Activated naive CD4-positive, alpha-beta T cell treated with anti-CD3 and anti-CD28 coated beads, Interleukin-2, amount 10 ng/mL, durations not matched to agents 7 days and 5 days (primary cell): ENCODE results near the gene FIGNL2.
A peak's percentile ranks its signal among the peaks of the same experiment; 100 is the strongest.
"Not testable (repeated sequence)": the region's sequence is repeated elsewhere in the genome, so short reads cannot be mapped to it uniquely, and the experiment has no call there.

Source experiments
- CTCF ChIA-PET: fragments of 350-600 bp; sonication (Branson Sonifier 250); formaldehyde crosslinking; loops from one replicate; lab custom pipeline; 2021; ENCODE audit warnings: antibody characterized with exemption; lab: Charles Lee
- DNase-seq: peaks from one replicate; pipeline ENCODE4 v3.0.0-alpha.2; 2020
- H3K27ac Mint-ChIP-seq: one replicate; pipeline ENCODE4 v1.8.0; 2021; ENCODE audit warnings: mild to moderate bottlenecking, moderate library complexity, mixed read lengths
- H3K27me3 Mint-ChIP-seq: one replicate; pipeline ENCODE4 v1.8.0; 2021; ENCODE audit warnings: mild to moderate bottlenecking, mixed read lengths
- H3K36me3 Mint-ChIP-seq: one replicate; pipeline ENCODE4 v1.8.0; 2021; ENCODE audit warnings: mixed read lengths
- H3K4me1 Mint-ChIP-seq: one replicate; pipeline ENCODE4 v1.8.0; 2021; ENCODE audit warnings: mixed read lengths
- H3K4me3 Mint-ChIP-seq: one replicate; pipeline ENCODE4 v1.8.0; 2021; ENCODE audit warnings: mild to moderate bottlenecking, moderate library complexity, mixed read lengths
- H3K9me3 Mint-ChIP-seq: one replicate; pipeline ENCODE4 v1.8.0; 2021; ENCODE audit warnings: mixed read lengths

Gene FIGNL2

DNA sequence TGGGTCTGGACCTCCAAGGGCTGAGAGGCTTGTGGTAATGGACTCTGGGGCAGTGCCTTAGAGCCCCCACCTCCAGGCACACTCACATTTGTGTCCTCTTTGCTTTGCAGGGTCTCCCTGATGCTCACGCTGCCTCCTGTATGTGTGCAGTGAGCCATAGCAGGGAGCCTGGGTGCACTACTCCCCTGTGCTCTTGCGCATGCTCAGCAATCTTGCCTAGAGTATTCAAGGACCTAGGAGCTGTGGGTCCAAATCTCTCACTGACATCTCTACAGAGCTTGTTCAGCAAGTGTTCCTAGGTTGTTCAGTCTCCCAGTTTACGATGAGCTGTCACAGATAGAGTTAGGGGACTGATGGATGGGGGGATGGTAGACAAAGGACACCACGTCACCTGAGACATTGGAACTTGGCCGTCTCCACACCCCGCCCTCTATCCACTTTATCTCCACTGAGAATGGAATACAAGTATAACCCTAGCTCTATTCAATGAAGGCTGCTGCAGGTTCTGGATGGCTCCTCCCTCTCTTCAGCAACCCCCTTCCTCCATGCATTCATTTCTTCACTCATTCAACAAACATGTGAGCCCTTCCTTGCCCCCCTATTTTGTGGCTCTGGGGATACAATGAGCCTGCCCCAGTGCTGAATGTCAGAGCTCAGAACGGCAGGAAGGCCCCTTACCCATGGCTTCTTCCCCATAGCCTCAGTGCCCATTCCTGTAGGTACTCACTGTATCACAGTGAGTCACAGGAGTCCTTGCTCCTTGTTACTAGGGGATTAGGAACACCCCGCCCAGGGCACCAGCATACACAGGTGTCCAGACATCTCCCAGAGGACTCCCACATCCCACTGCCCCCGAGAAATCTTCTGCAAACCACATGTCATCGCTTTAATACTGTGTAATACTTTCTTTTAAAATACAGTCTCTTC is 31.2 kb downstream of the FIGNL2 start:
- no peaks in the 10 kb centered on the region for H3K9me3 Mint-ChIP-seq
- no peak overlapping the region for H3K27ac Mint-ChIP-seq
- CTCF ChIA-PET = interaction anchor here (1.1 kb wide), 1 partner anchor 27 kb away, joined by 3 read pairs; no protein-coding TSS in a partner anchor

DNA sequence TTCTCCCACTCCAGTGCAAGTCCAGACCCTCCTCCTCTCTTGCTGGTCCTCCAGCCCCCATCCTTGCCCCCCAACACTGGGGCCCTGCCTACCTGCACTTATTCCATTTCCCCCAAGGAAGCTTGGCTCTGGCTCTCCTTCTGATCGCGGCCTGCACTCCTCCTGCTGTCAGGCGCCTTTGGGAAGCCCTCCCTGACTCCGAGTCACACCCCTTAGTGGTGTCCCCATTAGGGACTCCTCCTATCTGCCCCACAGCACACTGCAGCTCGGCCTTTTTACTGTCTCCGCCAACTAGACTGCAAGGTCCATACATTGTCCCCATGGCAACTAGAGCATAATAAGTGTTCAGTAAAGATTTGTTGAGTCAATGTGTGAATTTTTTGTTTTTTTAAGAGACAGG is 32.9 kb downstream of the FIGNL2 start:
- Mint-ChIP-seq H3K36me3 (no peaks in the 10 kb centered on the region), H3K27ac (no peak overlapping the region), H3K9me3 (no peaks in the 10 kb centered on the region), H3K4me1 (peaks cover 11% of the 10 kb centered on the region), H3K4me3 (peak overlapping the region; percentile 57), H3K27me3 (peaks cover 76% of the 10 kb centered on the region)
- no peak for DNase-seq
- CTCF ChIA-PET = interaction anchor here (1.5 to 2.8 kb wide), 2 partner anchors 17 to 283 kb away, joined by 3 to 12 read pairs; no protein-coding TSS in a partner anchor

More for the DNA sequence above, 31.2 kb downstream of the FIGNL2 start:
- Mint-ChIP-seq H3K4me1 (peaks cover 11% of the 10 kb centered on the region), H3K36me3 (no peaks in the 10 kb centered on the region), H3K27me3 (peaks cover 74% of the 10 kb centered on the region), H3K4me3 (no peak overlapping the region)
- DNase-seq = no peak

DNA sequence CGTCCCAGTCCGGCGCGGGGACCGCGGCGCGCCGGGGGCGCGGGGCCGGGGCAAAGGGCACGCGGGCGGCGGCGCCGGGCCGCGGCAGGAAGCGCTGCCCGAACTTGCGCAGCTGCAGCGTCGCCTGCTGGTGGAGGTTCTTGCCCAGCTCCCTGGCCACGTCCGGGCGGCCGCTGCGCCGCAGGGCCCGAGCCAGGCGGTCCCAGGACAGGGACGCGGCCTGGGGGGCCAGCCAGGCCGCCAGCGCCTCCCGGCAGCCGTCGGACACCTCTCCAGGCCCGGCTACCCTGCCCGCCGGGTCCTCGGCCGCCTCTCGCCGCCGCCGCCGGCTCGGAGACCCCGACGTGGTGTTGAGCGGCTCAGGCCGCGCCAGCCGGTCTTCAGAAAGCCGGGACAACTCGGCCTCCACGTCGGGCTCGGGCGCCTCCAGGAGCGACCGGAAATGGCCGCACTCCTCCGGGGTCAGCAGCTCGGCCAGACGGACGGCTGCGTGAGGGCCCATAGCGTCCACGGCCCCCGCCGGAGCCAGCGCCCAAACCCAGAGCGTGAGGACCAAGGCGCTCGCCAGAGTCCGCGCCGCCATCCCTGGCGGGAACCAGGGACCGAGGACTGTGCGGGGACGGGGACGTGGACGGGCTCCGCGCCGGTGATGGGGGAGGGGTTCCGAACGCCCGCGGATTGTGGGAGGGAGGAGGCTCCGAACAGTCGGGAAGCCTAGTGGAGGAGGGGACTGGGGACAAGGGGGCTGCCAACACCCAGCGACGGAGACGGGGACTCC is 34.0 kb downstream of the FIGNL2 start:
- H3K27ac Mint-ChIP-seq = no peak overlapping the region
- peak; percentile 77 for DNase-seq
- H3K4me3 Mint-ChIP-seq = peak overlapping the region; percentile 57
- peaks cover 5% of the 10 kb centered on the region for H3K4me1 Mint-ChIP-seq
- H3K27me3 Mint-ChIP-seq = peaks cover 68% of the 10 kb centered on the region
- CTCF ChIA-PET = interaction anchor here (1.0 to 2.8 kb wide), 10 partner anchors 8 to 398 kb away, joined by 3 to 12 read pairs (median 4); no protein-coding TSS in a partner anchor
- no peaks in the 10 kb centered on the region for H3K9me3 Mint-ChIP-seq
- H3K36me3 Mint-ChIP-seq = no peaks in the 10 kb centered on the region

DNA sequence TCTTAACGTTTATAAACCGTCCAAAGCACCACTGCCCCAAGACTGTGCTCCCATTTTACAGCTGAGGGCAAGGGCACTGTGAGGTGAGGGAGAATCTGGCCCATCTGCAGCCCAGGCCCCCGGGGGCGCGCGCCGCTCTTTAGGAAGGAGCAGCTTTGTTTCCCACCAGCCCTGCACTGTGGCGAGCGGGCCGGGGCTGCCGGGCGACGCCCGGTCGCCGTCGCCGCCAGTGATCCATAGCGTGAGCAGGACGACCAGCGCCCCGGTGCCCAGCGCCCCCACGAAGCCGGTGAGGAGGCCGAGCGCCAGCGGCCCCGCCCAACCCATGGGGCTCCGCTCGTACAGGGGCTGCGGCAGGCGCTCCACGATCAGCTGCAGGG is 34.6 kb downstream of the FIGNL2 start:
- H3K27ac Mint-ChIP-seq = no peak overlapping the region
- H3K9me3 Mint-ChIP-seq = no peaks in the 10 kb centered on the region
- H3K36me3 Mint-ChIP-seq = no peaks in the 10 kb centered on the region
- no peak for DNase-seq
- CTCF ChIA-PET = interaction anchor here (1.0 to 2.8 kb wide), 9 partner anchors 9 to 397 kb away, joined by 3 to 12 read pairs (median 4); no protein-coding TSS in a partner anchor
- H3K27me3 Mint-ChIP-seq = peaks cover 62% of the 10 kb centered on the region
- peak overlapping the region; percentile 34 for H3K4me3 Mint-ChIP-seq
- peaks cover 5% of the 10 kb centered on the region for H3K4me1 Mint-ChIP-seq

DNA sequence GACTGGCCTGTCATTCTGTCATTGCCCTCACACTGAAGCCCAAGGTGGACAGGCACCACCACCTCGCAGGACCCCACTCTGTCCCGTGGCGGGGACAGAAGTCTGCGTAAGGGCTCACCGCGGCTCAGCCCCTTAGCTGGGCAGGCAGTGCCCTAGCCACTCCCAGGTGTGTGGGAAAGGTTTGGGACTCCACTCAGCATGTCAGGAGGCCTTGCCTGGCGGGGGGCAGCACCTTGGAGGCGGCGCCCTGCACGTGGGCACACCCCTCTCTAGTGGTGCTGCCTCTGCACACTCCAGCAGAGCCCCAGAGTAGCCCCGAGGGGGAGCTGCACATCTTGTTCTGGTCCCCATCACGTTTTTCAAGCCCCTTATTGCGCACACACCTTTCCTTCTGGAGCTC is 35.6 kb downstream of the FIGNL2 start:
- H3K4me1 Mint-ChIP-seq = peaks cover 5% of the 10 kb centered on the region
- CTCF ChIA-PET = interaction anchor here (1.0 to 2.6 kb wide), 4 partner anchors 63 to 330 kb away, joined by 3 to 6 read pairs (median 3); no protein-coding TSS in a partner anchor
- H3K27me3 Mint-ChIP-seq = peaks cover 56% of the 10 kb centered on the region
- no peak overlapping the region for H3K27ac Mint-ChIP-seq
- H3K36me3 Mint-ChIP-seq = no peaks in the 10 kb centered on the region
- H3K9me3 Mint-ChIP-seq = no peaks in the 10 kb centered on the region
- peak overlapping the region; percentile 34 for H3K4me3 Mint-ChIP-seq
- no peak for DNase-seq

DNA sequence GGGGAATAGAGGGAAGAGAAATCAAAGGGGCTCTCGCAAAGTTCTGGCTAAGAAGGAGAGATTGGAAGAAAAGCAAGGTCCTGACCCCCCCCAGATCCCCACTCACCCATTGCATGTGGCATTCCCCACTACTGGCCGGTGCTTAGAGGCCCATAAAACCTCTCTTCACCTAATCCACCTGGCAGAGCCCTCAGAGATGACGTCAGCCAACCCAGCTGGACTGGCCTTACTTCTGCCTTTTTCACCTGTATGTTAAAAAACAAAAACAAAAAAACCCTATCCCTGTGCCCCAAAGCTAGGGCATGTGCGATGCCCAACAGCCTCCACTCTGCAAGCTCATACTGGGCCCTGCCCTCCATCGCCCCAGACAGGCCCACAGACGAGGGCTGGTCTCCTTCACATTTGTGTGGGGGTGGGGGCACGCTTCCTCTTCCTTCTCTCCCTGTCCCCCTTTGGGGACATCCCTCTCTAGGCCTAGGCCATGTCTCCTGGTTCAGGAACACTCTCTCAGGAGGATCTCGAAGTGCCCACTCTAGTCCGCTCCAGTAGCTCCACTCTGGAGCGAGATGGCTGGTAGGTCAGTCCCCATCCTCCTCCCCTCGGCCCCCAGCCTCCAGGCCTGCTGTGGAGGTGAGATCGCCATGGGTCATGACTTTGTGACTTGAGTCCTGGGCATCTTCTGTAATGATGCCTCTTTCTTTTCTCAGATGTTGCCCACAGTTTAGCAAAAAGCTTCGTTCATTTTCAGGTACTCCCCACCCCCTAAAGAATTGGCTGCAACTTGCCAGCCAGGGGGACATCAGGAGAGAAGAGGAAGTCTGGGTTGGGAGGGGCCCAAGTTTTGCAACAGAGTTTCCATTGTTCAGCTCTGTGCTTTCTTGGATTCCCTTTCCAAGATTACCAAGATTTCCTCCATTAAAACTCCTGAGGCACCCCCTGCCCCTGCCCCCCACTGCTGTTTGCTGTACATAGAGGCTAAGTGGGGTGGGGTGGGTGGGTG is 37.0 kb downstream of the FIGNL2 start:
- Mint-ChIP-seq H3K27ac (no peak overlapping the region), H3K9me3 (no peaks in the 10 kb centered on the region), H3K4me1 (peaks cover 5% of the 10 kb centered on the region), H3K36me3 (no peaks in the 10 kb centered on the region), H3K27me3 (peaks cover 48% of the 10 kb centered on the region), H3K4me3 (no peak overlapping the region)
- DNase-seq = no peak
- CTCF ChIA-PET = interaction anchor here (1.4 kb wide), 1 partner anchor 279 kb away, joined by 3 read pairs; no protein-coding TSS in a partner anchor

DNA sequence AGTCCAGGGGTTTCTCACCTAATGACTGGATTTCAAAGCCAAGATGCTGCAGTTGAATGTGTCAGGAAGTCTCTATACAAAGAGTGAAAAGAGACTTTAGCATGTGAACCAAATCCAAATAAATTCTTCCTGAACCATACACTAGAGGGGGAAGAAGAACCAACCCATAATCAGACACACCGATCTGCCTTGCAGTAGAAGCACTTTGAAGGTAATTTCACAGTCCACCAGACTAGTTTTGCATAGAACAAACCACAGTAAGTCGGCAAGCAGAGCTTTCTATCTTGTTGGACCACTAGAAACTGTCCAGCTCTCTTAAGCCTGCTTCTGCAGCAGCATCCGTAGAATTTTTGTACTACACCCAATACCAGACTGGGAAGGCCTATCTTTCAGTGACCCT is 39.3 kb downstream of the FIGNL2 start:
- H3K36me3 Mint-ChIP-seq = no peaks in the 10 kb centered on the region
- CTCF ChIA-PET = interaction anchor here (1.2 kb wide), 1 partner anchor 11 kb away, joined by 4 read pairs; no protein-coding TSS in a partner anchor

DNA sequence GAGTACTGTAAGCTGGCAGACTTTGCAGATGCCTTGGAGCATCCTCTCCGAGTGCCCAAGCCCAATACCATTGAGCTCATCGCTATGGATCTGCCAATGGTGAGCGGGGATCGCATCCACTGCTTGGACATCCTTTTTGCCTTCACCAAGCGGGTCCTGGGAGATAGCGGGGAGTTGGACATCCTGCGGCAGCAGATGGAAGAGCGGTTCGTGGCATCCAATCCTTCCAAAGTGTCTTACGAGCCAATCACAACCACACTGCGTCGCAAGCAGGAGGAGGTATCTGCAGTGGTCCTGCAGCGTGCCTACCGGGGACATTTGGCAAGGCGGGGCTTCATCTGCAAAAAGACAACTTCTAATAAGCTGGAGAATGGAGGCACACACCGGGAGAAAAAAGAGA is 41.6 kb downstream of the FIGNL2 start:
- Mint-ChIP-seq H3K27me3 (peaks cover 21% of the 10 kb centered on the region), H3K27ac (no peak overlapping the region), H3K4me3 (no peak overlapping the region), H3K4me1 (no peaks in the 10 kb centered on the region), H3K9me3 (no peaks in the 10 kb centered on the region), H3K36me3 (no peaks in the 10 kb centered on the region)
- CTCF ChIA-PET = no interaction called here
- no peak for DNase-seq

More for the DNA sequence above, 39.3 kb downstream of the FIGNL2 start:
- H3K4me3 Mint-ChIP-seq = no peak overlapping the region
- no peak for DNase-seq
- no peaks in the 10 kb centered on the region for H3K9me3 Mint-ChIP-seq
- no peak overlapping the region for H3K27ac Mint-ChIP-seq
- peaks cover 29% of the 10 kb centered on the region for H3K27me3 Mint-ChIP-seq
- no peaks in the 10 kb centered on the region for H3K4me1 Mint-ChIP-seq

DNA sequence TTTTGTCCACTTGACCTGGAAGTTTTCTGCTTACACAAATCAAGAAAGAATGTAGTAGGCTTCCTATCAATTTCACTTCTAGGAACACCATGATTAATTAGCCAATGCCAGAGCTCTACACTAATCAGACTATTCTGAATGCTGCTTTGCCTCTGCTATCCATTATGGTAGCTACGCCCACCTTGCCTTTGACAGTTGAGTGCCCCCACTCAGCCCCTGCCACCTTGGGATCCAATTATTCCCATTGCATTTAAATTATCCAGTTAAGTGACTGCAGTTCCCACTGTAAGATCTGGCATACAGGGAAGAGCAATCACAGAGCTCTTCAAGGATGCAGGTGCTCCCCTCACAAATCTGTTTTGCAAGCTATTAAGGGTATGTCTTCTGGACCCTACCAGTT is 47.5 kb downstream of the FIGNL2 start:
- no peaks in the 10 kb centered on the region for H3K9me3 Mint-ChIP-seq
- H3K4me3 Mint-ChIP-seq = no peak overlapping the region
- H3K27ac Mint-ChIP-seq = no peak overlapping the region
- H3K27me3 Mint-ChIP-seq = peaks cover 7% of the 10 kb centered on the region
- CTCF ChIA-PET = no interaction called here
- H3K4me1 Mint-ChIP-seq = no peaks in the 10 kb centered on the region
- DNase-seq = no peak
- no peaks in the 10 kb centered on the region for H3K36me3 Mint-ChIP-seq

DNA sequence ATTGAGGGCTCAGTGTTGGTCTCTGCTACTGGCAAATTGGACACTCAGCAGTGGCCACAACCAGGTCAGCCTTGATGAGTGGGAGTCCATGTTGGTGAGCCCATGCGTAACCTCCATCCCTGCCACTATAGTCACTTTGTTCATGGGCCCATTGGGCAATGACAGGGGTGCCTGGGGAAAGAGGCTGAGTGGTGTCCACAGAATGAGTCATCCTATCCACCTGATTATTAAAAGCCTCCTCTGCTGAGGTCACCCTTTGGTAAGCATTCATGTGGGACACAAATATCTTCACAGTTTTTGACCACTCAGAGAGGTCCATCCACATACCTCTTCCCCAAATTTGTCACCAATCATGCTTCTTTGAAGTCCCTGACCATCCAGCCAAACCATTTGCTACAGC is 50.0 kb downstream of the FIGNL2 start:
- H3K27ac Mint-ChIP-seq = no peak overlapping the region
- H3K27me3 Mint-ChIP-seq = peaks cover 11% of the 10 kb centered on the region
- no peak for DNase-seq
- H3K4me1 Mint-ChIP-seq = no peaks in the 10 kb centered on the region
- H3K4me3 Mint-ChIP-seq = no peak overlapping the region
- CTCF ChIA-PET = no interaction called here
- H3K9me3 Mint-ChIP-seq = no peaks in the 10 kb centered on the region
- no peaks in the 10 kb centered on the region for H3K36me3 Mint-ChIP-seq

DNA sequence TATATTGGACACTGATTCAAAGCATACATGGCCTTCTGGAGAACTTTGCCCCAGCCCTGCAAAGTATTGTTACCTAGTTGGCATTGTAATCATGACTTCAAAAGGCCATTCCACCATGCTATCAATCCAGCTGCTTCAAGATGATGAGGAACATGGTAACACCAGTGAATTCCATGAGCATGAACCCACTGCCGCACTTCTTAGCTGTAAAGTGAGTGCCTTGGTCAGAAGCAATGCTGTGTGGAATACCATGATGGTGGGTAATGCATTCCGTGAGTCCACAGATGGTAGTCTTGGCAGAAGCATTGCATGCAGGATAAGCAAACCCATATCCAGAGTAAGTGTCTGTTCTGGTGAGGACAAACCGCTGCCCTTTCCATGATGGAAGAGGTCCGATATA is 50.5 kb downstream of the FIGNL2 start:
- H3K27me3 Mint-ChIP-seq = peaks cover 11% of the 10 kb centered on the region
- DNase-seq, CTCF ChIA-PET, H3K4me3 Mint-ChIP-seq, H3K4me1 Mint-ChIP-seq, H3K27ac Mint-ChIP-seq, H3K36me3 Mint-ChIP-seq, H3K9me3 Mint-ChIP-seq: not testable (repeated sequence)

DNA sequence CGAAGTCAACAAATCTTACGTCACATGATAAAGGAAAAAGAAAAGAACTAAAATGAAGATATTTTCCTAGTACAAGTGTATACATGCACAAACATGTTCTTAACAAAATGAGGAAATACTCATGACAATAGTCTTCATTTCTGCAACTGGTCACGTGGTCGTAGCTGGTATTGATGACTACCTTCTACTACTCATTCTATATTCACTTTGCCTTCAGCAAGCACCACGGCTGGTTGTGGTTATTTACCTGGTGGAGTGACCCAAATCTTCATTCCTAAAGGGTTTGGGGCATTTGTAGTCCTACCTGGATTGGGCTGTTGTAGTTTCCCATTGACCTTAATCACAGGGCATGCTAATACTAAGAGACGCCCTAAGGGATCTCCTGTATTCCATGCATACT is 51.2 kb downstream of the FIGNL2 start:
- H3K4me3 Mint-ChIP-seq = no peak overlapping the region
- H3K4me1 Mint-ChIP-seq = no peaks in the 10 kb centered on the region
- no peaks in the 10 kb centered on the region for H3K9me3 Mint-ChIP-seq
- H3K27ac Mint-ChIP-seq = no peak overlapping the region
- DNase-seq = no peak
- peaks cover 10% of the 10 kb centered on the region for H3K27me3 Mint-ChIP-seq
- no peaks in the 10 kb centered on the region for H3K36me3 Mint-ChIP-seq
- CTCF ChIA-PET = no interaction called here

DNA sequence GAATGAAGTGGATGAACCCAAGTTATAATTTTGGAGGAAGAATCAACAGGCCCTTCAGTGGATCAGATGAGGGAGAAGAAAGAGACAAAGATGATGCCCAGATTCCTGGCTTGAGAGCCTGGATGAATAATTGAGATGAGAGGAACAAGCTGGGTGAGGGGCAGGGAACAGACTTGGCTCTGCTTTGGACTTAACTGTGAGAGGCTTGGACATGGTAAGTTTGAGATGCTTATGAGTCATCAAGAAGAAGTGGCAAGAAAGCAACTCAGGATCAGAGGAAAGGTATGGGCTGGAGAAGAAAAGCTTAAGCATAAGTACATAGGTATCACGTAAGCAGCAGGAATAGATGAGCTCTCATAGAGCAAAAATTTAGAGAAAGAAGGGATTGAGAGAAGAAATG is 55.3 kb downstream of the FIGNL2 start:
- Mint-ChIP-seq H3K36me3 (no peaks in the 10 kb centered on the region), H3K4me1 (no peaks in the 10 kb centered on the region), H3K9me3 (no peaks in the 10 kb centered on the region), H3K27me3 (peaks cover 4% of the 10 kb centered on the region), H3K4me3 (no peak overlapping the region), H3K27ac (no peak overlapping the region)
- CTCF ChIA-PET = no interaction called here
- no peak for DNase-seq
